WI38 (cell line): ENCODE results near the gene VRK3.
A peak's percentile ranks its signal among the peaks of the same experiment; 100 is the strongest.

Experiments used
- H3K4me3 ChIP-seq: 2 replicates; pipeline ENCODE4 v1.5.1; 2011; ENCODE audit warnings: low read depth, mild to moderate bottlenecking, control low read depth, low read length
- TF ChIP-seq, protein P1 (sequence below): IDR thresholded peaks from 2 replicates; pipeline ENCODE4 v1.5.1; 2012; ENCODE audit warnings: low read depth, mild to moderate bottlenecking, control low read depth, low read length

The VRK3 gene

GRCh38 chr19:50026550-50026906 lies 1.4 kb upstream of the VRK3 start:
- peak overlapping the region; percentile 70 for H3K4me3 ChIP-seq
- TF ChIP-seq, protein P1, sequence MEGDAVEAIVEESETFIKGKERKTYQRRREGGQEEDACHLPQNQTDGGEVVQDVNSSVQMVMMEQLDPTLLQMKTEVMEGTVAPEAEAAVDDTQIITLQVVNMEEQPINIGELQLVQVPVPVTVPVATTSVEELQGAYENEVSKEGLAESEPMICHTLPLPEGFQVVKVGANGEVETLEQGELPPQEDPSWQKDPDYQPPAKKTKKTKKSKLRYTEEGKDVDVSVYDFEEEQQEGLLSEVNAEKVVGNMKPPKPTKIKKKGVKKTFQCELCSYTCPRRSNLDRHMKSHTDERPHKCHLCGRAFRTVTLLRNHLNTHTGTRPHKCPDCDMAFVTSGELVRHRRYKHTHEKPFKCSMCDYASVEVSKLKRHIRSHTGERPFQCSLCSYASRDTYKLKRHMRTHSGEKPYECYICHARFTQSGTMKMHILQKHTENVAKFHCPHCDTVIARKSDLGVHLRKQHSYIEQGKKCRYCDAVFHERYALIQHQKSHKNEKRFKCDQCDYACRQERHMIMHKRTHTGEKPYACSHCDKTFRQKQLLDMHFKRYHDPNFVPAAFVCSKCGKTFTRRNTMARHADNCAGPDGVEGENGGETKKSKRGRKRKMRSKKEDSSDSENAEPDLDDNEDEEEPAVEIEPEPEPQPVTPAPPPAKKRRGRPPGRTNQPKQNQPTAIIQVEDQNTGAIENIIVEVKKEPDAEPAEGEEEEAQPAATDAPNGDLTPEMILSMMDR, result no peak

DNA sequence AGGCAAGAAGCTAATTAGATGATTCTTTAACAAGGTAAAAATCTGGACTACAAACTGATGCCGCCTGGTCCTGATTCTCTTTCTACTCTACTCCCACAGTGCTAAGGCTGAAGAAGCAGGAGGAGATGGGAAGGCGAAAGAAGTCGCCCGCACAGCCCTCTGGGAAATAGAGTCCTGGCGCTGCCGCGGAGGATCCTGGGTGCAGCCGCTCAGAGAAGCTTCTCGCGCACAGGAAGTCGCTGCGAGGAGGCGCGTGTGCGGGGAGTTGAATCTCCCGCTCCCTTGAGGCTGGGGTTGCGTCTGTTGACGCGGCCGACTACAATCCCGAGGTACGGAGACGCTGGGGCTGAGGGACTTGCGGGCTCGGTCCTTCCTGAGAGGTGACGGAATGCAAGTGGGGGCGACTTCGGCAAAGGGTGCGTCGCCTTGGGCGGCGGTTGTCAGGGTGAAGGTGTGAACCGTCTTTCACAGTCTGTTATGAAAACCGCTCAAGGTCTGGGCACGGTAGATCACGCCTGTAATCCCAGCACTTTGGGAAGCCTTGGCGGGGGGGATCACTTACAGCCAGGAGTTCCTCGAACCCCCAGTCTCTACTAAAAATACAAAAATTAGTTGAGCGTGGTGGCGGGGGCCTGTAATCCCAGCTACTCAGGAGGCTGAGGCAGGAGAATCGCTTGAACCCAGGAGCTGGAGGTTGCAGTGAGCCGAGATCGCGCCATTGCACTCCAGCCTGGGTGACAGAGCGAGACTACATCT lies 800 bp upstream of the VRK3 start, which contains the start of gene ZNF473:
TSS of gene ZNF473 (plus strand) at position 212 of the 756 bp plus-strand sequence. CDS start 5,078 bp downstream, outside the sequence.
- H3K4me3 ChIP-seq, result peak within 1 kb of the TSS; percentile 99
- TF ChIP-seq, protein P1, result no peak

- H3K4me3 ChIP-seq, result peak overlapping the region; percentile 99
- TF ChIP-seq, protein P1, result no peak
These were observed 502 bp downstream of the VRK3 start for GRCh38 chr19:50024719-50025021.

DNA sequence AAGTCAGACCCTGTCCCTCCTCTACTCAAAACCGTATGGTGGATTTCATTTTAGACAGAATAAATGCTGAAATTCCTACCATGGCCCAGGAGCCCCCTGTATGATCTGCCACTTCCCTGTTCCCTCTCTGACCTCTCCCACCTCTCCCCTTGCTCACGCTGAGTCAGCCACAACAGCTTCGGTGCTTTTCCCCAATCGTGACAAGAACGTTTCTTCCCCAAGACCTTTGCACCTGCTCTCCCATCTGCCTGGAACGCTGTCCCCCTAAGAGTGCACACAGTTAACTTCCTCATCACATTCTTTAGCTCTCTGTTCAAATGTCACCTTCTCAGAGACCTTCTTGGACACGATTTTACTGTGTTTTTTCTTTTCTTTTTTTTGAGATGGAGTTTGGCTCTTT lies 2.3 kb downstream of the VRK3 start:
- TF ChIP-seq, protein P1, result no peak
- no peak overlapping the region for H3K4me3 ChIP-seq

DNA sequence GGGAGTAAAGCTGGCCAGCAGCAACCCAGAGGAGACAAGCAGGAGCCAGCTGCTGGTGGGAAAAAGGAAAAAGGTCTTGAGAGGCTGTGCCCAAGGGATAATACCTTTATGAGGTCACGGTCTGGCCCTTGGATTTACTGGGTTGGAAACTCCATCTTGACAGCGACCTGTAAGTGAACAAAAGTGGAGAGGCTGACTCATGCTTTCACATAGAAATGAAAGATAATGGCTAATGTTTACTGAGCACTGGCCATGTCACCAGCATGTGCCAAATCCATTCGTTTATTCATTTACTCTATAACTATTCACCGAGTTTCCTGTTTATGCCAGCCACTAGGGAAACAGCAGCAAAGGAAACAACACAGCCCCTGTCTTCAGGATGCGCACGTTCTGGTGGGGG lies 4.7 kb downstream of the VRK3 start:
- TF ChIP-seq, protein P1, result no peak
- no peak overlapping the region for H3K4me3 ChIP-seq

GRCh38 chr19:50016225-50016807 lies 8.9 kb downstream of the VRK3 start:
- TF ChIP-seq, protein P1, result no peak
- H3K4me3 ChIP-seq, result no peak overlapping the region

DNA sequence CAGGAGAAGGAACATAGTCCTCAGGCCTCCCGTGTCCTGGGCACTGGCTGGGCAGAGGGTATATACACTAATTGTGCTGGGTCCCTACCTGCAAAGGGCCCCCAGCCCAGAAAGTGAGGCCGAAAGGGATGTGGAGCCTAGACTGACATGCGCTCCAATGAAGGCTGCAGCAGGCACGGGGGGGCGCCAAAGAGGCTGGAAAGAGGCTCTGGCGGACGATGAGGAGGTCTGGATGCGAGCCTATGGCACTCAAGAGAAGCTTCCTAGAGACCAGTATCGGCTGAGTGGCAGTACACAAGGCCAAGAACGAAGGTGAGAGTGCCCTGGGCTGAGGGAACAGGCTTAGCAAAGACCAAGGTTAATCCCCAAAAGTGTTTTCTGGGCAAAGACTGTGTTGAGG lies 16.6 kb downstream of the VRK3 start:
- H3K4me3 ChIP-seq, result no peak overlapping the region
- TF ChIP-seq, protein P1, result no peak
